ENCODE measurements around the gene PDE3A. TPM values are rescaled to one million over a fixed set of nuclear protein-coding genes. Genes with fewer than 3 reads are reported as not detected.

PDE3A gene
- total RNA-seq, 1 donor from 2014 or later, result 2.4 TPM

DNA sequence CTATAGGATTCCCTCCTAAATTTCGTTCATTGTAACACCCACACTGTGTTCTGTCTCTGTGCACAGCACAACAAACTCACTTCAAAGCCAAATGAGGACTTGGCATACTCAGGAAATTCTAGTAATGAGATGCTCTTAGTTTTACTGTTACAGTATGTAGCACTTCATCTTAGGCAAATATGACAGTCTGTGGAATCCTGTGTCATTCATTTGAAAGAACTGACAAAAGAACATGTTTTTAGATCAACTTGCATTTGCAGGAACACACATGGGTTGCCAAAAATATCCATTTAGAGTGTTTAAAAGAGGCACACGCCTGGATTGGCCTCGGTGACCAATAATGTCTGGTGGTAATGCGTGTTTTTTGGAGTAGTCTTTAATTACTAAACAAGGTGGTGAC, 56.5 kb downstream of the PDE3A start:
- Mint-ChIP-seq H3K4me3 (no peak overlapping the region), H3K36me3 (ENCODE audit: low read depth) (no peaks in the 10 kb centered on the region), H3K27ac (ENCODE audit: unreplicated experiment) (no peak overlapping the region), H3K9me3 (no peaks in the 10 kb centered on the region), H3K27me3 (ENCODE audit: low read depth) (no peaks in the 10 kb centered on the region), H3K4me1 (peaks cover 4% of the 10 kb centered on the region)
- TF ChIP-seq, protein P1, sequence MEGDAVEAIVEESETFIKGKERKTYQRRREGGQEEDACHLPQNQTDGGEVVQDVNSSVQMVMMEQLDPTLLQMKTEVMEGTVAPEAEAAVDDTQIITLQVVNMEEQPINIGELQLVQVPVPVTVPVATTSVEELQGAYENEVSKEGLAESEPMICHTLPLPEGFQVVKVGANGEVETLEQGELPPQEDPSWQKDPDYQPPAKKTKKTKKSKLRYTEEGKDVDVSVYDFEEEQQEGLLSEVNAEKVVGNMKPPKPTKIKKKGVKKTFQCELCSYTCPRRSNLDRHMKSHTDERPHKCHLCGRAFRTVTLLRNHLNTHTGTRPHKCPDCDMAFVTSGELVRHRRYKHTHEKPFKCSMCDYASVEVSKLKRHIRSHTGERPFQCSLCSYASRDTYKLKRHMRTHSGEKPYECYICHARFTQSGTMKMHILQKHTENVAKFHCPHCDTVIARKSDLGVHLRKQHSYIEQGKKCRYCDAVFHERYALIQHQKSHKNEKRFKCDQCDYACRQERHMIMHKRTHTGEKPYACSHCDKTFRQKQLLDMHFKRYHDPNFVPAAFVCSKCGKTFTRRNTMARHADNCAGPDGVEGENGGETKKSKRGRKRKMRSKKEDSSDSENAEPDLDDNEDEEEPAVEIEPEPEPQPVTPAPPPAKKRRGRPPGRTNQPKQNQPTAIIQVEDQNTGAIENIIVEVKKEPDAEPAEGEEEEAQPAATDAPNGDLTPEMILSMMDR (conservative IDR thresholded peaks at IDR 0.05), result no peak
- no peak for DNase-seq (ENCODE audit: low read depth, low spot score)

DNA sequence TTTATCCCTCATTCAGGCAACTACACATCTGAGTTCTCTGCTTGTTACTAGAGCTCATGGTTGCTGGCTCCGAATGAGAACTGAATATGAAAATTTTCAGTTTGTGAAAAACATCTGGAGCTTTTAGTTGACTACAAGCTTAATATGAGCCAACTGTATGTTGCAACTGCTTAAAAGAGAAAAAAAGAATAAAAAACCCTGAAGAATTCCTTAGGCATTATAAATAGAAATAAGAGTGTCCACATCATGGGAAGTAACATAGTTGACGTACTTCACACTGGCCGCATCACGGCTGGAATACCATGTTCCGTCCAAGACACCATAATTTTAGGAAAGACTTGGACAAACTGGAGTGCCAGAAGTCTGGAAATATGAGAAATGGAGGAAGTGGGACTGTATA, 57.9 kb downstream of the PDE3A start:
- no peaks in the 10 kb centered on the region for H3K27me3 Mint-ChIP-seq (ENCODE audit: low read depth)
- peaks cover 4% of the 10 kb centered on the region for H3K4me1 Mint-ChIP-seq
- H3K27ac Mint-ChIP-seq (ENCODE audit: unreplicated experiment), result no peak overlapping the region
- TF ChIP-seq, protein P1 (conservative IDR thresholded peaks at IDR 0.05), result no peak
- no peak for DNase-seq (ENCODE audit: low read depth, low spot score)
- H3K36me3 Mint-ChIP-seq (ENCODE audit: low read depth), result no peaks in the 10 kb centered on the region
- no peaks in the 10 kb centered on the region for H3K9me3 Mint-ChIP-seq
- H3K4me3 Mint-ChIP-seq, result no peak overlapping the region

DNA sequence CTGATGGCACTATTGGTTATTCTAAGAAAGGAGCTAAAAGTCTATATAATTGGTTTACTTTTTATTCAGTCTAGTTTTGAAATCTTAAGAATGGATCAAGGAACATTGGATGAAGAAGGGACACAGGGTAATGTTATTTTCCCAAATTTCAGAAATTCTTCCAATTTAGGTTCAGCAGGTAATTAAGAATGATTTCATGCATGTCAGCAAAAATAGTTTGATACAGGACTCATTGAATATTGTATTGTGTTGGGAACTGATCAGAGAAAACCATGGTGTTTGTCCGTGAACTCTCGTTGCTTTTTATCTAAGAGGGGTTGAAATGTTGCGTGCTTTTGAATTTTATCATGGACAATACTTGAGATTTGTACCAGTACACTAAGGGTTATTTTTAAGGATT, 58.6 kb downstream of the PDE3A start:
- no peaks in the 10 kb centered on the region for H3K36me3 Mint-ChIP-seq (ENCODE audit: low read depth)
- H3K4me3 Mint-ChIP-seq, result no peak overlapping the region
- H3K27me3 Mint-ChIP-seq (ENCODE audit: low read depth), result no peaks in the 10 kb centered on the region
- H3K27ac Mint-ChIP-seq (ENCODE audit: unreplicated experiment), result no peak overlapping the region
- H3K9me3 Mint-ChIP-seq, result no peaks in the 10 kb centered on the region
- H3K4me1 Mint-ChIP-seq, result no peaks in the 10 kb centered on the region
- TF ChIP-seq, protein P1 (conservative IDR thresholded peaks at IDR 0.05), result no peak
- DNase-seq (ENCODE audit: low read depth, low spot score), result no peak

DNA sequence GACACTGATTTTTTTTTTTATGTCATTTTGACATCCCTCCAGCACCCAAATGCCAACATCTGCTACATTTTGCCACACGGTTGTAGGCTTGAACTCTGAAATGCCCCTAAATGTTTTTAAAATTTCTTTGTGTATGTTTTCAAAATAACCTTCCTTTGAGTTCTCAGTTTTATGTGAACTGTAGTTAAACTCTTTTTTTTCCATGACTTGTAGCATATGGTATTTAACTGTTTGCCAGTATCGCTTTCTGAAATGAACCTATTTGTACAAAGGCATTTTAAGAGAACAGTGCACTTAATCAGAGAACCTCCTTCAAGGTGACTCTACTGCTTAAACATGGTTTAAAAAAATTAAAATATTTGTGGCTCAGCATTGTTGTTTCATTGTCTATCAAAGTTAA, 61.5 kb downstream of the PDE3A start:
- Mint-ChIP-seq H3K27me3 (ENCODE audit: low read depth) (no peaks in the 10 kb centered on the region), H3K4me3 (no peak overlapping the region), H3K36me3 (ENCODE audit: low read depth) (no peaks in the 10 kb centered on the region), H3K27ac (ENCODE audit: unreplicated experiment) (no peak overlapping the region), H3K9me3 (no peaks in the 10 kb centered on the region), H3K4me1 (no peaks in the 10 kb centered on the region)
- TF ChIP-seq, protein P1 (conservative IDR thresholded peaks at IDR 0.05), result no peak
- no peak for DNase-seq (ENCODE audit: low read depth, low spot score)

DNA sequence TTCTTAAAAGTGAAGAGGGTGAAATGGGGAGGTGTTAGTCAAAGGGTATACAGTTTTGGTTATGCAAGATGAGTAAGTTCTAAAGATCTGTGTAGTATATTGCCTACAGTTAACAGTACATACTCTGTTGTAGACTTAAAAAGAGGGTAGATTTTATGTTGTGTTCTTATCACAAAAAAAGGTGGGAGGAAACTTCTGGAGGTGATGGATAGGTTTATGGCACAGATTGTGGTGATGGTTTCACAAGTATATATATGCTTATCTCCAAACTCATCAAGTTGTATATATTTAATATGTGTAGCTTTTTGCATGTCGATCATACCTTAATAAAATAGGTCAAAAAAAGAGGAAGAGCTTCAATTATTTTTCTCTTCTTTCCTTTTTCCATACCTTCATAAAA, 64.0 kb downstream of the PDE3A start:
- no peaks in the 10 kb centered on the region for H3K27me3 Mint-ChIP-seq (ENCODE audit: low read depth)
- H3K36me3 Mint-ChIP-seq (ENCODE audit: low read depth), result no peaks in the 10 kb centered on the region
- H3K4me1 Mint-ChIP-seq, result no peaks in the 10 kb centered on the region
- no peaks in the 10 kb centered on the region for H3K9me3 Mint-ChIP-seq
- no peak overlapping the region for H3K4me3 Mint-ChIP-seq
- no peak overlapping the region for H3K27ac Mint-ChIP-seq (ENCODE audit: unreplicated experiment)
- no peak for DNase-seq (ENCODE audit: low read depth, low spot score)
- TF ChIP-seq, protein P1 (conservative IDR thresholded peaks at IDR 0.05), result no peak

DNA sequence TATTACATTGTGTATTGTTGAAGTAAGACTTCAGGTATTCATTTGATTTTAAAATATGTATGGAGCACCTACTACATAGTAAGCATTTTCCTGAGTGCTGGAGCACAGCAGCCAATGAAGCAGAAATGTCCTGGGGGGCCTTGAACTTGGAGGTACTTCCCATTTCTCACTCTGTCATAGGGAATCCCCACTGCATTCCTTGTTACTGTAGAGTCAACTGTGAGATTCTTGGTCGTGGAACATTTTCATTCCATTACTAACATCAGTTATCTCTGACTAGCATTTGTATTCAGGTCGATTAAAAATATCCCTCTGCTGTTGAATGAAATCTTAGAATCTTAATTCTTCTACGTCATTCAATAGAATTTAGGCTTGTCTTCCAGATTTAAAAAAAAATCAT, 66.7 kb downstream of the PDE3A start:
- H3K27me3 Mint-ChIP-seq (ENCODE audit: low read depth), result no peaks in the 10 kb centered on the region
- H3K4me1 Mint-ChIP-seq, result no peaks in the 10 kb centered on the region
- TF ChIP-seq, protein P1 (conservative IDR thresholded peaks at IDR 0.05), result no peak
- no peaks in the 10 kb centered on the region for H3K36me3 Mint-ChIP-seq (ENCODE audit: low read depth)
- H3K4me3 Mint-ChIP-seq, result no peak overlapping the region
- no peak overlapping the region for H3K27ac Mint-ChIP-seq (ENCODE audit: unreplicated experiment)
- no peaks in the 10 kb centered on the region for H3K9me3 Mint-ChIP-seq
- DNase-seq (ENCODE audit: low read depth, low spot score), result no peak

All from neural crest cell (in vitro differentiated cells).